CD4-positive, CD25-positive, alpha-beta regulatory T cell (primary cell): ENCODE data around the gene OR2T8. TPM values are rescaled to one million over a fixed set of nuclear protein-coding genes. Genes with fewer than 3 reads are reported as not detected.

Source experiments
- ATAC-seq, 2 donors: fragments of 150-1000 bp; cut with Tn5 transposase; one replicate each; pipeline ENCODE4 v1.10.0; 2021; ENCODE audit warnings: low read depth in 2 of 2, moderate number of reproducible peaks in 2 of 2, moderate library complexity in 1 of 2
- DNase-seq, 3 donors: peaks; one replicate each; pipeline versions ENCODE4 v3.0.0 to v3.0.0-alpha.2; 2012 to 2022; ENCODE audit warnings: mixed read lengths in 1 of 3
- H3K27ac ChIP-seq: one replicate; pipeline ENCODE4 v1.7.0; 2013; ENCODE audit warnings: mild to moderate bottlenecking, low read length; ENCODE audit not compliant: insufficient read depth, poor library complexity, severe bottlenecking
- H3K27me3 ChIP-seq: one replicate; pipeline ENCODE4 v1.7.0; 2013; ENCODE audit warnings: low read length; ENCODE audit not compliant: control insufficient read depth, insufficient read depth
- H3K36me3 ChIP-seq: one replicate; pipeline ENCODE4 v1.7.0; 2013; ENCODE audit warnings: mild to moderate bottlenecking, low read length, moderate library complexity; ENCODE audit not compliant: control insufficient read depth, insufficient read depth
- H3K4me1 ChIP-seq: 2 replicates; pipeline ENCODE4 v1.7.0; 2013; ENCODE audit warnings: mild to moderate bottlenecking, low read length; ENCODE audit not compliant: insufficient read depth, control insufficient read depth, poor library complexity, severe bottlenecking
- H3K4me3 ChIP-seq: one replicate; pipeline ENCODE4 v1.7.0; 2013; ENCODE audit warnings: low read depth, mild to moderate bottlenecking, low read length, moderate library complexity
- H3K9me3 ChIP-seq, 2 experiments: 1 replicate in 1 of 2; 2 replicates in 1 of 2; pipeline ENCODE4 v1.7.0; 2013; ENCODE audit warnings: low read length in 2 of 2, mild to moderate bottlenecking in 1 of 2, moderate library complexity in 1 of 2; ENCODE audit not compliant: control insufficient read depth in 2 of 2
- H3K27ac Mint-ChIP-seq, 3 donors: one replicate each; pipeline ENCODE4 v1.8.0; 2020 to 2022; ENCODE audit warnings: mild to moderate bottlenecking in 3 of 3, mixed read lengths in 3 of 3, moderate library complexity in 2 of 3
- H3K27me3 Mint-ChIP-seq: one replicate; pipeline ENCODE4 v1.8.0; 2022; ENCODE audit warnings: mild to moderate bottlenecking, mixed read lengths
- H3K36me3 Mint-ChIP-seq: one replicate; pipeline ENCODE4 v1.8.0; 2020; ENCODE audit warnings: mixed read lengths
- H3K4me1 Mint-ChIP-seq, 4 donors: one replicate each; pipeline ENCODE4 v1.8.0; 2020 to 2022; ENCODE audit warnings: mixed read lengths in 4 of 4, mild to moderate bottlenecking in 1 of 4
- H3K4me3 Mint-ChIP-seq, 4 donors: one replicate each; pipeline ENCODE4 v1.8.0; 2020 to 2022; ENCODE audit warnings: mild to moderate bottlenecking in 4 of 4, mixed read lengths in 4 of 4, moderate library complexity in 3 of 4
- H3K9me3 Mint-ChIP-seq, 7 donors: one replicate each; pipeline ENCODE4 v1.8.0; 2020 to 2022; ENCODE audit warnings: mixed read lengths in 7 of 7, mild to moderate bottlenecking in 3 of 7, moderate library complexity in 2 of 7
- polyA plus RNA-seq, 4 donors: library from polyadenylated mRNA; unstranded; fragments of 300-500 nt; fragmentation: Illumina TruSeq; gene quantifications; one replicate each; pipeline ENCODE4 v1.2.3, GENCODE V29; 2021
- total RNA-seq: library from RNA; stranded (reverse); gene quantifications from one replicate; pipeline ENCODE4 v1.2.3, GENCODE V29; 2022

The OR2T8 gene
- not detected for total RNA-seq
- not detected for polyA plus RNA-seq

GRCh38 chr1:247919952-247920351, at the start of gene OR2T8:
Gene OR2T8 (plus strand): TSS chr1:247920252. CDS start chr1:247921018, 766 bp downstream.
- no peak for ATAC-seq
- Mint-ChIP-seq H3K9me3 (peaks cover 0 to 1% (median 0%) of the 10 kb centered on the region in 7 donors), H3K27ac (no peak within 1 kb of the TSS), H3K36me3 (no peaks in the 10 kb centered on the region), H3K4me3 (no peak within 1 kb of the TSS), H3K27me3 (no peaks in the 10 kb centered on the region), H3K4me1 (no peaks in the 10 kb centered on the region)
- Histone ChIP-seq H3K4me3 (no peak within 1 kb of the TSS), H3K9me3 (no peaks in the 10 kb centered on the region), H3K36me3 (no peaks in the 10 kb centered on the region), H3K27me3 (no peaks in the 10 kb centered on the region), H3K27ac (no peak within 1 kb of the TSS), H3K4me1 (no peaks in the 10 kb centered on the region)
- DNase-seq = no peak

- no peak overlapping the region for H3K4me3 ChIP-seq
- no peaks in the 10 kb centered on the region for H3K27me3 ChIP-seq
- Mint-ChIP-seq H3K4me1 (no peaks in the 10 kb centered on the region), H3K27ac (no peak overlapping the region), H3K9me3 (peaks cover 0 to 13% (median 0%) of the 10 kb centered on the region in 7 donors), H3K36me3 (no peaks in the 10 kb centered on the region), H3K4me3 (no peak overlapping the region), H3K27me3 (no peaks in the 10 kb centered on the region)
- ATAC-seq (no peak), DNase-seq (no peak)
- H3K36me3 ChIP-seq = no peaks in the 10 kb centered on the region
- H3K4me1 ChIP-seq = no peaks in the 10 kb centered on the region
- no peak overlapping the region for H3K27ac ChIP-seq
- no peaks in the 10 kb centered on the region for H3K9me3 ChIP-seq
Measured at GRCh38 chr1:247883346-247883745, 36.7 kb upstream of the OR2T8 start.

GRCh38 chr1:247884797-247885413, 35.1 kb upstream of the OR2T8 start:
- H3K9me3 ChIP-seq = no peaks in the 10 kb centered on the region
- Mint-ChIP-seq H3K9me3 (peaks cover 0 to 13% (median 0%) of the 10 kb centered on the region in 7 donors), H3K4me3 (no peak overlapping the region), H3K27ac (no peak overlapping the region), H3K27me3 (no peaks in the 10 kb centered on the region), H3K36me3 (no peaks in the 10 kb centered on the region), H3K4me1 (no peaks in the 10 kb centered on the region)
- H3K27ac ChIP-seq = no peak overlapping the region
- ATAC-seq (no peak), DNase-seq (no peak)
- no peaks in the 10 kb centered on the region for H3K36me3 ChIP-seq
- H3K4me3 ChIP-seq = no peak overlapping the region
- H3K4me1 ChIP-seq = no peaks in the 10 kb centered on the region
- H3K27me3 ChIP-seq = no peaks in the 10 kb centered on the region

DNA sequence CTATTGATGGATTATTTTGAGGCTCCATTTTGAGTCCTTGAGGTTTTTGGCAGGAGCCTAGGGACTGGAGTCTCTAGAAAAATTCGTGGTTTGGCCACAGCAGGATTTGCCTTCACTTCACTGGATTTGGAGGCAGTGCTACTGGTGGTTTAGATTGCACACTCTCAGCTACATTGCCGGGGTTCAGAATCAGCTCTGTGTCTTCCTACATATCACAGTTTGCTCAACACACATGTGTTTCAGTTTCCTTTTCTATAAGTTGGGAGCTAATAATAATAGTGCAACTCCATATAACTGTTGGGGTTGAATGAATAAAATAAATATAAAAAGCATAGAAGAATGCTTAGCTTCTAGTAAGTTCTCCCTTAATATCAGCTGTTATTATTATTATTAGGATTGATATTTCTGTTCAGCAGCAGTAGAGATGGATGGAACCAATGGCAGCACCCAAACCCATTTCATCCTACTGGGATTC, 24.9 kb upstream of the OR2T8 start, which contains the start of gene OR2W3:
TSS of gene OR2W3 (plus strand) at position 425 of the 475 bp plus-strand sequence. CDS start at position 425, 0 bp downstream.
- ATAC-seq (no peak), DNase-seq (no peak)
- no peak within 1 kb of the TSS for H3K4me3 Mint-ChIP-seq
- no peaks in the 10 kb centered on the region for H3K36me3 Mint-ChIP-seq
- H3K27me3 ChIP-seq = no peaks in the 10 kb centered on the region
- no peaks in the 10 kb centered on the region for H3K4me1 Mint-ChIP-seq
- no peak within 1 kb of the TSS for H3K4me3 ChIP-seq
- H3K9me3 Mint-ChIP-seq = peaks cover 0 to 6% (median 3%) of the 10 kb centered on the region in 7 donors
- H3K36me3 ChIP-seq = no peaks in the 10 kb centered on the region
- H3K4me1 ChIP-seq = no peaks in the 10 kb centered on the region
- no peak within 1 kb of the TSS for H3K27ac Mint-ChIP-seq
- no peaks in the 10 kb centered on the region for H3K27me3 Mint-ChIP-seq
- H3K9me3 ChIP-seq = no peaks in the 10 kb centered on the region
- no peak within 1 kb of the TSS for H3K27ac ChIP-seq

GRCh38 chr1:247895976-247896375, 24.1 kb upstream of the OR2T8 start:
- Mint-ChIP-seq H3K36me3 (no peaks in the 10 kb centered on the region), H3K27me3 (no peaks in the 10 kb centered on the region), H3K9me3 (peaks cover 0 to 6% (median 3%) of the 10 kb centered on the region in 7 donors), H3K27ac (no peak overlapping the region), H3K4me3 (no peak overlapping the region), H3K4me1 (no peaks in the 10 kb centered on the region)
- ATAC-seq (no peak), DNase-seq (no peak)
- Histone ChIP-seq H3K27ac (no peak overlapping the region), H3K4me1 (no peaks in the 10 kb centered on the region), H3K27me3 (no peaks in the 10 kb centered on the region), H3K4me3 (no peak overlapping the region), H3K9me3 (no peaks in the 10 kb centered on the region), H3K36me3 (no peaks in the 10 kb centered on the region)

GRCh38 chr1:247904122-247904521, 15.9 kb upstream of the OR2T8 start:
- Histone ChIP-seq H3K9me3 (peaks cover 0 to 3% of the 10 kb centered on the region in 2 experiments), H3K4me3 (no peak overlapping the region), H3K4me1 (no peaks in the 10 kb centered on the region), H3K27ac (no peak overlapping the region), H3K36me3 (no peaks in the 10 kb centered on the region), H3K27me3 (no peaks in the 10 kb centered on the region)
- peaks cover 1 to 15% (median 5%) of the 10 kb centered on the region in 7 donors for H3K9me3 Mint-ChIP-seq
- DNase-seq (no peak), ATAC-seq (no peak)
- H3K36me3 Mint-ChIP-seq = no peaks in the 10 kb centered on the region
- no peaks in the 10 kb centered on the region for H3K27me3 Mint-ChIP-seq
- H3K4me1 Mint-ChIP-seq = peaks cover 4 to 26% (median 7%) of the 10 kb centered on the region in 4 donors
- no peak overlapping the region for H3K27ac Mint-ChIP-seq
- H3K4me3 Mint-ChIP-seq = no peak overlapping the region

DNA sequence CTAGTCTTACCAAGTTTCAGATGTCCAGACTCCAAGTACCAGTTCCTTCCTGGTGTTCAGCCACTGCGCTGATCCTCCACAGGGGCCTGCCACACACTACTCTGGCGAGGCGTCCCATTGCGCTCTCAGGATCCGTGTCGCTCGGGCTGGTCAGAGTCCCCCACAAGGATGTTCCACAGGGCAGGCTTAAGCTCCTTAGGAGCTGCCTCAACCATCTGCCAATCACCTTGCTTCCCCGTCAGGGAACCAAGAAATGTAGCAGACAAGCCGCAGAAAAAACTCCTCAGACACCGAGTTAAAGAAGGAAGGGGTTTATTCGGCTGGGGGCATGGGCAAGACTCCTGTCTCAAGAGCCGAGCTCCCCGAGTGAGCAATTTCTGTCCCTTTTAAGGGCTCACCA, 14.9 kb upstream of the OR2T8 start:
- peaks cover 4 to 26% (median 7%) of the 10 kb centered on the region in 4 donors for H3K4me1 Mint-ChIP-seq
- peak overlapping the region in 1 of 3 donors; percentile 25 for H3K27ac Mint-ChIP-seq
- H3K4me3 ChIP-seq = no peak overlapping the region
- no peaks in the 10 kb centered on the region for H3K27me3 ChIP-seq
- DNase-seq (no peak), ATAC-seq (no peak)
- no peak overlapping the region for H3K27ac ChIP-seq
- H3K36me3 Mint-ChIP-seq = no peaks in the 10 kb centered on the region
- H3K9me3 Mint-ChIP-seq = peaks cover 1 to 15% (median 5%) of the 10 kb centered on the region in 7 donors
- no peaks in the 10 kb centered on the region for H3K36me3 ChIP-seq
- no peaks in the 10 kb centered on the region for H3K4me1 ChIP-seq
- no peaks in the 10 kb centered on the region for H3K27me3 Mint-ChIP-seq
- H3K4me3 Mint-ChIP-seq = no peak overlapping the region
- peaks cover 0 to 3% of the 10 kb centered on the region in 2 experiments for H3K9me3 ChIP-seq
